ENCODE measurements around the gene SLC8A2.

Gene SLC8A2

DNA sequence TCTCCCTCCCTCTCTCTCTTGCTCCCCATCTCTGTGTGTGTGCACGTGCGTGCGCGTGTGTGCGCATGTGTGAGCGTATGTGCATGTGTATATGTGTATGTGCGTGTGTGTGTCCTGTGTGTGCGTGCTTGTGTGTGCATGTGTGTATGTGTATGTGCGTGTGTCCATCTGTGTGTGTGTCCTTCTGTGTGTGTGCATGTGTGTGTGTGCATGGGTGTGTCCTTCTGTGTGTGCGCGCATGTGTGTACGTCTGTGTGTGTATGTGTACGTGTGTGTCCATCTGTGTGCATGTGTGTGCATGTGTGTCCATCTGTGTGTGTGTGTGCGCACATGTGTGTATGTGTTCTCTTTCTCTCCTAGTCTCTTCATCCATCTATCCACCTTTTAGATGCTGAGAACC is 12.2 kb downstream of the SLC8A2 start:
- TF ChIP-seq POLR2AphosphoS5 (IDR thresholded peaks at IDR 0.05; ENCODE audit: low read depth, low read length) (no peak), TAF1 (IDR thresholded peaks at IDR 0.05; ENCODE audit: borderline replicate concordance, insufficient read depth, low read length) (no peak), FOXP2 (optimal IDR thresholded peaks at IDR 0.05; ENCODE audit: borderline replicate concordance, extremely low read depth, extremely low read length, insufficient read depth) (no peak), SIN3A (IDR thresholded peaks at IDR 0.05; ENCODE audit: borderline replicate concordance, insufficient read depth, low read length) (no peak)
- TF ChIP-seq, protein P1, sequence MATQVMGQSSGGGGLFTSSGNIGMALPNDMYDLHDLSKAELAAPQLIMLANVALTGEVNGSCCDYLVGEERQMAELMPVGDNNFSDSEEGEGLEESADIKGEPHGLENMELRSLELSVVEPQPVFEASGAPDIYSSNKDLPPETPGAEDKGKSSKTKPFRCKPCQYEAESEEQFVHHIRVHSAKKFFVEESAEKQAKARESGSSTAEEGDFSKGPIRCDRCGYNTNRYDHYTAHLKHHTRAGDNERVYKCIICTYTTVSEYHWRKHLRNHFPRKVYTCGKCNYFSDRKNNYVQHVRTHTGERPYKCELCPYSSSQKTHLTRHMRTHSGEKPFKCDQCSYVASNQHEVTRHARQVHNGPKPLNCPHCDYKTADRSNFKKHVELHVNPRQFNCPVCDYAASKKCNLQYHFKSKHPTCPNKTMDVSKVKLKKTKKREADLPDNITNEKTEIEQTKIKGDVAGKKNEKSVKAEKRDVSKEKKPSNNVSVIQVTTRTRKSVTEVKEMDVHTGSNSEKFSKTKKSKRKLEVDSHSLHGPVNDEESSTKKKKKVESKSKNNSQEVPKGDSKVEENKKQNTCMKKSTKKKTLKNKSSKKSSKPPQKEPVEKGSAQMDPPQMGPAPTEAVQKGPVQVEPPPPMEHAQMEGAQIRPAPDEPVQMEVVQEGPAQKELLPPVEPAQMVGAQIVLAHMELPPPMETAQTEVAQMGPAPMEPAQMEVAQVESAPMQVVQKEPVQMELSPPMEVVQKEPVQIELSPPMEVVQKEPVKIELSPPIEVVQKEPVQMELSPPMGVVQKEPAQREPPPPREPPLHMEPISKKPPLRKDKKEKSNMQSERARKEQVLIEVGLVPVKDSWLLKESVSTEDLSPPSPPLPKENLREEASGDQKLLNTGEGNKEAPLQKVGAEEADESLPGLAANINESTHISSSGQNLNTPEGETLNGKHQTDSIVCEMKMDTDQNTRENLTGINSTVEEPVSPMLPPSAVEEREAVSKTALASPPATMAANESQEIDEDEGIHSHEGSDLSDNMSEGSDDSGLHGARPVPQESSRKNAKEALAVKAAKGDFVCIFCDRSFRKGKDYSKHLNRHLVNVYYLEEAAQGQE (IDR thresholded peaks at IDR 0.05; ENCODE audit: insufficient read depth in 1 of 2, low read depth in 2 of 2, low read length in 2 of 2) = no peak

DNA sequence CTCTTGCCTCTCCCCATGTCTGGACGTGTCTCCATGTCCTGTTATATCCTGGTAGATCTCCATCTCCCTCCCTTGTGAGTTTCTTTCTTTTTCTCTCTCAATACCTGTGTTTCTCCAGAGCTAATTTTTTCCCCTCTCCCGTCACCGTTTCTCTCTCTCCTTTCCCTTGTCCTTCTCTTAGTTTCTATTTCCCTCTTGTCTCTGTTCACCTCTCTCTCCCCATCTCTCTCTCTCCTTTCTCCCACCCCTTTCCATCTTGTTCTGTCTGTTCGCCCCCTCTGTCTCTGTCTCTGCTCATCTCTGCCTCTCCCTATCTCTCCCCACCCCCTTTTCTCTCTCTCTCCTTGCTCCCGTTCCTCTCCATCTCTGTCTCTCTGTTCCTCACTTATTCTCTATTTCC is 13.0 kb downstream of the SLC8A2 start:
- TF ChIP-seq SIN3A (IDR thresholded peaks at IDR 0.05; ENCODE audit: borderline replicate concordance, insufficient read depth, low read length) = no peak
- TF ChIP-seq, protein P1 (IDR thresholded peaks at IDR 0.05; ENCODE audit: insufficient read depth in 1 of 2, low read depth in 2 of 2, low read length in 2 of 2) = no peak
- no peak for TF ChIP-seq TAF1 (IDR thresholded peaks at IDR 0.05; ENCODE audit: borderline replicate concordance, insufficient read depth, low read length)
- TF ChIP-seq POLR2AphosphoS5 (IDR thresholded peaks at IDR 0.05; ENCODE audit: low read depth, low read length) = no peak
- TF ChIP-seq FOXP2 (optimal IDR thresholded peaks at IDR 0.05; ENCODE audit: borderline replicate concordance, extremely low read depth, extremely low read length, insufficient read depth) = no peak

DNA sequence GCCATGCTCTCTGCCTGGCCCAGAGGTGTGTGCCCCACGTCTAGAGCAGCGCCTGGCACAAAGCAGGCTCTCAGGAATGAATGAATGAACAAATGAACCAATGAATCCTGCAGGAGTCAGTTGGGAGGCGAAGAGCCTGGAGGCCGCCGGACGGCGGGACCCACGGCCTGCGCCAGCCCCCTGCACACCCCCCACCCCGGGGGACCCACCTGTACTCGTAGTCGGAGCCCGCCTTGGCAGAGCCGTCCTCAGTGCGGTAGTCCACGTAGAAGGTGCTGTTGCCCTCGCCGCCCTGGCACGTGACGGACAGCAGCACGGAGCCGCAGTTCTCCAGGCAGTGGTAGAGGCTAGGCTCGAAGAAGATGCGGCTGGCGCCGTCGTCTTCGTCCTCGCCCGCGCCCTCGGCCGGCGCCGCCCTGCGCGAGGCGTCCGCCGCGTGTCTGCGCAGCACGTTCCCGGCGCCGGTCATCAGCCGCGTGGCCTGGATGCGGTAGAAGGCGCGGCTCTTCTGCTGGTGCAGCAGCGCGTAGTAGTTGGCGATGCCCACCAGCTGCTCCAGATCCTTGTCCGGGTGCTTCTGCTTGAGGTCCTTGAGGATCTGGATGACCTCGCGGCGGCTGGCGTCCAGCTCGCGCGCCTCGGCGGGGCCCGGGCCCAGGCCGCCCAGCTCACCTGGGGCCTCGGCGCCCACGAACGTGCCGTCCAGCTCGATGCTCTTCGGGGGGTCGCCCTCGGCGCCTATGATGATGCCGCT is 14.8 kb downstream of the SLC8A2 start:
- TF ChIP-seq, protein P1 (IDR thresholded peaks at IDR 0.05; ENCODE audit: insufficient read depth in 1 of 2, low read depth in 2 of 2, low read length in 2 of 2) = no peak
- no peak for TF ChIP-seq SIN3A (IDR thresholded peaks at IDR 0.05; ENCODE audit: borderline replicate concordance, insufficient read depth, low read length)
- TF ChIP-seq TAF1 (IDR thresholded peaks at IDR 0.05; ENCODE audit: borderline replicate concordance, insufficient read depth, low read length) = no peak
- TF ChIP-seq POLR2AphosphoS5 (IDR thresholded peaks at IDR 0.05; ENCODE audit: low read depth, low read length) = no peak
- no peak for TF ChIP-seq FOXP2 (optimal IDR thresholded peaks at IDR 0.05; ENCODE audit: borderline replicate concordance, extremely low read depth, extremely low read length, insufficient read depth)

DNA sequence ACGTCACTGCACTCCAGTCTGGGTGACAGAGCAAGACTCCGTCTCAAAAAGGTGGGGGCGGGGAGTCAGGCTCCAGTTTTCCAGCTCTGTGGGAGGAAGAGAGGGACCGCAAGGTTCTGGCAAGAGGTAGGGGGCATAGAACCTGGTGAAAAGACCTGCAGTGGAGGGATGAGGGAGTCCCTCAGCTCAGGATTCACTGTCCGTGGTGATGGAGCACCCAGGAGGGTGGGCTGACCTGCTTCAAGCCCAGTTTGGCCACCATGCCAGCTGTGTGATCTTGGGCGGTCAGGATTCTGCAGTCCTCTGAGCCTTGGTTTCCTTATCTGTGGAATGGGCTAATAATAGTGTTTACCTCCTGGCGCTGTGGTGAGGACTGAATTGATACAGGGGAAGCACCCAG is 21.2 kb downstream of the SLC8A2 start:
- TF ChIP-seq, protein P1 (IDR thresholded peaks at IDR 0.05; ENCODE audit: insufficient read depth in 1 of 2, low read depth in 2 of 2, low read length in 2 of 2) = peak in 1 of 2 experiments; percentile 51; a peak in 1 of 4 replicates
- no peak for TF ChIP-seq POLR2AphosphoS5 (IDR thresholded peaks at IDR 0.05; ENCODE audit: low read depth, low read length)

DNA sequence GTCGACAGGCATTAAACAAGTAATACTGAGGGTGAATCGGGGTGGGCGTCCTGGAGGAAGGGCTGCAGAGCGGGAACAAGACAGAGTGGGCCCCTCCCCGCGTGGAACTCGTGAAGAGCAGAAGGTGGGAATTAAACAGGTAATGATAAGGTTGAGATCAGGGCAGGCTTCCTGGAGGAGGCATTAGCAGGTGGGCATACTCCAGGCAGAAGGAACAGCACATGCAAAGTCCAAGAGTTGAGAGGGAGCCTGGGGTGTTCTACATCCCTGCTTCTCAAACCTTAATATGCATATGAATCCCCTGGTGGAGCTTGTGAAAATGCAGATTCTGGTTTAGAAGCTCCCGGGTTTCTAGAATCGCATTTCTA is 23.3 kb downstream of the SLC8A2 start:
- TF ChIP-seq POLR2AphosphoS5 (IDR thresholded peaks at IDR 0.05; ENCODE audit: low read depth, low read length) (no peak), TAF1 (IDR thresholded peaks at IDR 0.05; ENCODE audit: borderline replicate concordance, insufficient read depth, low read length) (no peak), SIN3A (IDR thresholded peaks at IDR 0.05; ENCODE audit: borderline replicate concordance, insufficient read depth, low read length) (no peak), FOXP2 (optimal IDR thresholded peaks at IDR 0.05; ENCODE audit: borderline replicate concordance, extremely low read depth, extremely low read length, insufficient read depth) (no peak)
- TF ChIP-seq, protein P1 (IDR thresholded peaks at IDR 0.05; ENCODE audit: insufficient read depth in 1 of 2, low read depth in 2 of 2, low read length in 2 of 2) = no peak
